ENCODE data around the gene ARID3A. TPM values are rescaled to one million over a fixed set of nuclear protein-coding genes. Genes with fewer than 3 reads are reported as not detected.
A peak's percentile ranks its signal among the peaks of the same experiment; 100 is the strongest.

Gene ARID3A
- total and polyA plus RNA-seq, 2 of the 13 experiments (the other 11 are each of a cell fraction or from before 2014, with no cell fraction given): 71.3 to 77.9 TPM

GRCh38 chr19:961866-962620 is 36.2 kb downstream of the ARID3A start (continued):
- TF ChIP-seq ZBTB34 (CRISPR knock-in tag; IDR thresholded peaks at IDR 0.05): no peak
- 0 out of 2 replicates have a peak, but pooled peaks have one; percentile 18 for TF ChIP-seq ZGPAT (CRISPR knock-in tag; IDR thresholded peaks at IDR 0.05)
- no peak for TF ChIP-seq BORCS8-MEF2B (CRISPR knock-in tag; IDR thresholded peaks at IDR 0.05)
- peak; percentile 71; the same call in 1 of the 2 replicates for TF ChIP-seq ZNF362 (CRISPR knock-in tag; IDR thresholded peaks at IDR 0.05; ENCODE audit: borderline replicate concordance)
- TF ChIP-seq RCOR2 (CRISPR knock-in tag; IDR thresholded peaks at IDR 0.05): 0 out of 2 replicates have a peak, but pooled peaks have one; percentile 18
- TF ChIP-seq GPN1 (CRISPR knock-in tag; IDR thresholded peaks at IDR 0.05; ENCODE audit: borderline replicate concordance): no peak
- peak in 1 of 2 experiments; percentile 17; a peak in 1 of 4 replicates for TF ChIP-seq POLR2A (IDR thresholded peaks at IDR 0.05; ENCODE audit: insufficient read depth in 1 of 2, low read depth in 2 of 2, low read length in 2 of 2)
- no peak for TF ChIP-seq FOXA1 (IDR thresholded peaks at IDR 0.05)
- TF ChIP-seq FOXA1 (CRISPR knock-in tag; IDR thresholded peaks at IDR 0.05): peak; percentile 80
- TF ChIP-seq ZNF670 (CRISPR knock-in tag; IDR thresholded peaks at IDR 0.05; ENCODE audit: borderline replicate concordance): no peak
- TF ChIP-seq SSRP1 (CRISPR knock-in tag; IDR thresholded peaks at IDR 0.05): peak; percentile 35; the same call in 1 of the 2 replicates
- 0 out of 2 replicates have a peak, but pooled peaks have one; percentile 10 for TF ChIP-seq RXRB (CRISPR knock-in tag; IDR thresholded peaks at IDR 0.05; ENCODE audit: borderline replicate concordance)
- 0 out of 2 replicates have a peak, but pooled peaks have one; percentile 36 for TF ChIP-seq ZNF607 (CRISPR knock-in tag; IDR thresholded peaks at IDR 0.05; ENCODE audit: borderline replicate concordance)
- TF ChIP-seq ZNF432 (CRISPR knock-in tag; IDR thresholded peaks at IDR 0.05; ENCODE audit: borderline replicate concordance): no peak
- no peak for TF ChIP-seq FOXP1 (IDR thresholded peaks at IDR 0.05)
- 0 out of 2 replicates have a peak, but pooled peaks have one; percentile 12 for TF ChIP-seq FOXP1 (CRISPR knock-in tag; IDR thresholded peaks at IDR 0.05)
- TF ChIP-seq SMC3 (IDR thresholded peaks at IDR 0.05; ENCODE audit: low read length): no peak
- TF ChIP-seq SP5 (CRISPR knock-in tag; IDR thresholded peaks at IDR 0.05; ENCODE audit: borderline replicate concordance, low read depth): peak; percentile 48; the same call in 1 of the 2 replicates
- TF ChIP-seq AHR (CRISPR knock-in tag; IDR thresholded peaks at IDR 0.05): no peak
- TF ChIP-seq ZNF30 (CRISPR knock-in tag; IDR thresholded peaks at IDR 0.05): no peak

Data from HepG2 (cell line).